ENCODE results near the gene MMP8. TPM values are rescaled to one million over a fixed set of nuclear protein-coding genes. Genes with fewer than 3 reads are reported as not detected.

MMP8 gene
- total RNA-seq, 1 experiment from 2014 or later, result not detected

DNA sequence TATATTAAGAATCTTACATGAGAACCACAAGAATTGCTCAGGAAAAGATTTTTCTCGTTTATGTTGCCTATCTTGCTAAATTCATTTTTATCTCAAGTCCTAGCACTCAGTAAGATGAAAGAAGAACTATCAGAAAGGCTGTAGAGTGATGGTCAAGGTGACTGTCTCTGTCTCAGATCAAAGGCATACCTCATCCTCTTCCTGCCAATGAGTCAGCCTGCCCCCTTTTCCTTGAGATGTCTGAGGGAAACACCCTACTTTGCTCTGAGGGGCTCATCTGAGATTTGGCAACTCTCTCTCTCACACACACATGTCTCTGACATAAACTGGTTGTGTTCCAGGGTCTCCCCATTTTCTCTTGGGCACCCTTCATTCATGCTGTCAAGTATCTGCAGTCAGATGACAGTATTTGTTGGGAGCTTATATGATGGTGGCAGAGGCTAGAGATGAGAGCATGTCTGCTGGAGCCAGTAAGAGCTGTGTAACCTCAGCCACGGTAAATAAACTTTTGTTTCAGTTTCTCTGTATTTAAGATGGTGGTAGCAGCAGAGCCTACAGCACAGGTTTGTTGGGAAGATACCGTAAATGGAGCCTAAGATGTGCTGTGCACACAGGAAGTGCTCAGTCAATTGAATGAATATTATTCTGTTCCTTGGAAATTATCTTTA, 20.8 kb downstream of the MMP8 start:
- ChIA-PET RAD21 (ENCODE audit: low non-redundant PET in 1 of 2, low total read pairs in 2 of 2, uncharacterized antibody in 2 of 2, unreplicated experiment in 2 of 2) (no interaction called here), POLR2A (no interaction called here), CTCF (no interaction called here)
- intact Hi-C loops (cut with micrococcal nuclease), result no loop called here
- no TSS peak for BruUV-seq (replicated peaks)
- no peaks in the 10 kb centered on the region for H4K20me1 ChIP-seq (ENCODE audit: insufficient read depth)
- H3K4me1 ChIP-seq (ENCODE audit: control insufficient read depth in 1 of 2, insufficient read depth in 2 of 2, low read length in 2 of 2), result peaks cover 0 to 4% of the 10 kb centered on the region in 2 experiments; a peak in 1 of 4 replicates
- H3K9me2 ChIP-seq (ENCODE audit: insufficient read depth), result no peaks in the 10 kb centered on the region
- no peaks in the 10 kb centered on the region for H3K79me2 ChIP-seq (ENCODE audit: insufficient read depth, low read length)
- no peaks in the 10 kb centered on the region for H3K36me3 ChIP-seq (ENCODE audit: control insufficient read depth in 1 of 2, insufficient read depth in 2 of 2, low read length in 2 of 2)
- H3K9me3 ChIP-seq (ENCODE audit: control insufficient read depth in 1 of 2, insufficient read depth in 1 of 2, low read depth in 1 of 2, low read length in 2 of 2), result no peaks in the 10 kb centered on the region
- ATAC-seq (no peak; the same call in 1 of the 2 replicates), DNase-seq (ENCODE audit: low read depth, low spot score) (no peak)
- no peak overlapping the region for H3K9ac ChIP-seq (ENCODE audit: low read length)
- no peak overlapping the region for H3K27ac ChIP-seq (ENCODE audit: low read depth, low read length)
- no peak overlapping the region for H2AFZ ChIP-seq (ENCODE audit: low read depth, low read length, poor library complexity, severe bottlenecking)
- no peaks in the 10 kb centered on the region for H3K27me3 ChIP-seq (ENCODE audit: insufficient read depth, low read length)
- TF ChIP-seq TCF7L2 (IDR thresholded peaks at IDR 0.05; ENCODE audit: borderline replicate concordance, extremely low read depth, insufficient read depth, insufficient read length) (peak; percentile 20), CEBPB (IDR thresholded peaks at IDR 0.05; ENCODE audit: low read depth) (no peak)
- no peak overlapping the region for H3K4me2 ChIP-seq (ENCODE audit: low read length)
- H3K4me3 ChIP-seq (replicated peaks in 1 of 2; ENCODE audit: low read depth in 1 of 2, low read length in 2 of 2), result no peak overlapping the region

DNA sequence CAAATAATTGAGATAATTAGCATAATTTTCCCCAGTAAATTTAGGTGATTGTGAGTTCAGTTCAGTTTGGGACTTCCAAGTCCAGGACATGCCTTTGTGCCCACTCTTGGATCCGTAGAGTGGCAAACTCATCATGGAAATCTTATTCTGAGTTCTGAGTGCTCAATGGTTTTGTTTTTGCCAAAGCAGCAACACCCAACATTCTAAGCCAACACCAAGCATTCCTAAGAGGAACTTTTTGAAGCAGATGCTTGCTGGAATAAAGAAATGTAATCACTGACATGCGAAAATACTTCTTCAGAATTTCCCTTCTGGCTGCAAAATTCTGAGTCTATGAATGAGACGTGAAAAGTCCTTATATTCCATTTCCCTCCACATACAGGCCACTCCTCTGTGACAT, 29.6 kb downstream of the MMP8 start:
- BruUV-seq (replicated peaks), result no TSS peak
- ChIA-PET RAD21 (ENCODE audit: low non-redundant PET in 1 of 2, low total read pairs in 2 of 2, uncharacterized antibody in 2 of 2, unreplicated experiment in 2 of 2) (no interaction called here), CTCF (no interaction called here), POLR2A (no interaction called here)
- H3K4me1 ChIP-seq (ENCODE audit: control insufficient read depth in 1 of 2, insufficient read depth in 2 of 2, low read length in 2 of 2), result no peaks in the 10 kb centered on the region
- H3K36me3 ChIP-seq (ENCODE audit: control insufficient read depth in 1 of 2, insufficient read depth in 2 of 2, low read length in 2 of 2), result no peaks in the 10 kb centered on the region
- H3K27me3 ChIP-seq (ENCODE audit: insufficient read depth, low read length), result no peaks in the 10 kb centered on the region
- DNase-seq (ENCODE audit: low read depth, low spot score), result no peak
- H3K4me2 ChIP-seq (ENCODE audit: low read length), result no peak overlapping the region
- H3K4me3 ChIP-seq (replicated peaks in 1 of 2; ENCODE audit: low read depth in 1 of 2, low read length in 2 of 2), result no peak overlapping the region
- H2AFZ ChIP-seq (ENCODE audit: low read depth, low read length, poor library complexity, severe bottlenecking), result no peak overlapping the region
- intact Hi-C loops (cut with micrococcal nuclease), result no loop called here
- ATAC-seq, result no peak
- H3K27ac ChIP-seq (ENCODE audit: low read depth, low read length), result no peak overlapping the region
- no peaks in the 10 kb centered on the region for H3K9me3 ChIP-seq (ENCODE audit: control insufficient read depth in 1 of 2, insufficient read depth in 1 of 2, low read depth in 1 of 2, low read length in 2 of 2)
- H4K20me1 ChIP-seq (ENCODE audit: insufficient read depth), result no peaks in the 10 kb centered on the region
- no peaks in the 10 kb centered on the region for H3K79me2 ChIP-seq (ENCODE audit: insufficient read depth, low read length)
- H3K9ac ChIP-seq (ENCODE audit: low read length), result no peak overlapping the region
- no peaks in the 10 kb centered on the region for H3K9me2 ChIP-seq (ENCODE audit: insufficient read depth)
- no peak for TF ChIP-seq POLR2A (IDR thresholded peaks at IDR 0.05; ENCODE audit: borderline replicate concordance, extremely low read depth, insufficient read depth, insufficient read length)
- no peak for TF ChIP-seq ZFX (IDR thresholded peaks at IDR 0.05)
- no peak for TF ChIP-seq CBX3 (IDR thresholded peaks at IDR 0.05; ENCODE audit: low read depth)
- no peak for TF ChIP-seq ZNF274 (IDR thresholded peaks at IDR 0.05; ENCODE audit: low read depth, low read length)
- TF ChIP-seq, protein P1, sequence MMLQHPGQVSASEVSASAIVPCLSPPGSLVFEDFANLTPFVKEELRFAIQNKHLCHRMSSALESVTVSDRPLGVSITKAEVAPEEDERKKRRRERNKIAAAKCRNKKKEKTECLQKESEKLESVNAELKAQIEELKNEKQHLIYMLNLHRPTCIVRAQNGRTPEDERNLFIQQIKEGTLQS (IDR thresholded peaks at IDR 0.05), result no peak
- no peak for TF ChIP-seq FOSL1 (IDR thresholded peaks at IDR 0.05; ENCODE audit: low read depth)
- no peak for TF ChIP-seq ELF1 (IDR thresholded peaks at IDR 0.05; ENCODE audit: borderline replicate concordance, low read depth)
- TF ChIP-seq JUND (IDR thresholded peaks at IDR 0.05), result no peak
- no peak for TF ChIP-seq POLR2AphosphoS5 (IDR thresholded peaks at IDR 0.05; ENCODE audit: low read depth, low read length)
- TF ChIP-seq EZH2phosphoT487 (IDR thresholded peaks at IDR 0.05; ENCODE audit: borderline replicate concordance), result no peak
- TF ChIP-seq EZH2 (IDR thresholded peaks at IDR 0.05), result no peak
- TF ChIP-seq YY1 (IDR thresholded peaks at IDR 0.05; ENCODE audit: extremely low read depth, insufficient replicate concordance, low read depth, low read length), result no peak
- no peak for TF ChIP-seq EGR1 (IDR thresholded peaks at IDR 0.05; ENCODE audit: low read depth)
- TF ChIP-seq, protein P2, sequence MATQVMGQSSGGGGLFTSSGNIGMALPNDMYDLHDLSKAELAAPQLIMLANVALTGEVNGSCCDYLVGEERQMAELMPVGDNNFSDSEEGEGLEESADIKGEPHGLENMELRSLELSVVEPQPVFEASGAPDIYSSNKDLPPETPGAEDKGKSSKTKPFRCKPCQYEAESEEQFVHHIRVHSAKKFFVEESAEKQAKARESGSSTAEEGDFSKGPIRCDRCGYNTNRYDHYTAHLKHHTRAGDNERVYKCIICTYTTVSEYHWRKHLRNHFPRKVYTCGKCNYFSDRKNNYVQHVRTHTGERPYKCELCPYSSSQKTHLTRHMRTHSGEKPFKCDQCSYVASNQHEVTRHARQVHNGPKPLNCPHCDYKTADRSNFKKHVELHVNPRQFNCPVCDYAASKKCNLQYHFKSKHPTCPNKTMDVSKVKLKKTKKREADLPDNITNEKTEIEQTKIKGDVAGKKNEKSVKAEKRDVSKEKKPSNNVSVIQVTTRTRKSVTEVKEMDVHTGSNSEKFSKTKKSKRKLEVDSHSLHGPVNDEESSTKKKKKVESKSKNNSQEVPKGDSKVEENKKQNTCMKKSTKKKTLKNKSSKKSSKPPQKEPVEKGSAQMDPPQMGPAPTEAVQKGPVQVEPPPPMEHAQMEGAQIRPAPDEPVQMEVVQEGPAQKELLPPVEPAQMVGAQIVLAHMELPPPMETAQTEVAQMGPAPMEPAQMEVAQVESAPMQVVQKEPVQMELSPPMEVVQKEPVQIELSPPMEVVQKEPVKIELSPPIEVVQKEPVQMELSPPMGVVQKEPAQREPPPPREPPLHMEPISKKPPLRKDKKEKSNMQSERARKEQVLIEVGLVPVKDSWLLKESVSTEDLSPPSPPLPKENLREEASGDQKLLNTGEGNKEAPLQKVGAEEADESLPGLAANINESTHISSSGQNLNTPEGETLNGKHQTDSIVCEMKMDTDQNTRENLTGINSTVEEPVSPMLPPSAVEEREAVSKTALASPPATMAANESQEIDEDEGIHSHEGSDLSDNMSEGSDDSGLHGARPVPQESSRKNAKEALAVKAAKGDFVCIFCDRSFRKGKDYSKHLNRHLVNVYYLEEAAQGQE (IDR thresholded peaks at IDR 0.05; ENCODE audit: low read depth), result no peak
- no peak for TF ChIP-seq SRF (IDR thresholded peaks at IDR 0.05; ENCODE audit: low read depth)
- no peak for TF ChIP-seq SP1 (IDR thresholded peaks at IDR 0.05; ENCODE audit: low read depth)

All from HCT116 (cell line).